OCI-M2 (cell line): ENCODE results near the gene IL36B.

Experiments
- DNase-seq: peaks from one replicate; lab custom pipeline; 2025; ENCODE audit not compliant: unreplicated experiment; lab: John Stamatoyannopoulos, UW

The IL36B gene

GRCh38 chr2:113012436-113013335 is 40.0 kb downstream of the IL36B start:
- no peak for DNase-seq

- DNase-seq, result no peak
Measured at GRCh38 chr2:113011108-113011507, 41.6 kb downstream of the IL36B start.

- DNase-seq, result no peak
Measured at GRCh38 chr2:113010088-113010487, 42.6 kb downstream of the IL36B start.

- no peak for DNase-seq
Measured at GRCh38 chr2:113009622-113010021, 43.0 kb downstream of the IL36B start.

- no peak for DNase-seq
Measured at GRCh38 chr2:113007250-113007649, 45.4 kb downstream of the IL36B start.

GRCh38 chr2:113005030-113005509 is 47.6 kb downstream of the IL36B start, which contains the start of gene IL36A:
Gene IL36A, plus strand, starts transcription at chr2:113005459. Its CDS starts 413 bp downstream, at chr2:113005872.
- DNase-seq, result no peak

- no peak for DNase-seq
Measured at GRCh38 chr2:113002677-113003076, 50.0 kb downstream of the IL36B start.

- DNase-seq, result no peak
Measured at GRCh38 chr2:113000436-113000835, 52.2 kb downstream of the IL36B start.

GRCh38 chr2:112997151-112997550 is 55.5 kb downstream of the IL36B start:
- no peak for DNase-seq

GRCh38 chr2:112996635-112997034 is 56.0 kb downstream of the IL36B start:
- no peak for DNase-seq

GRCh38 chr2:112995346-112995920 is 57.2 kb downstream of the IL36B start:
- no peak for DNase-seq

- DNase-seq, result no peak
Measured at GRCh38 chr2:112994648-112995047, 58.0 kb downstream of the IL36B start.

- no peak for DNase-seq
Measured at GRCh38 chr2:112993831-112994230, 58.8 kb downstream of the IL36B start.

- no peak for DNase-seq
Measured at GRCh38 chr2:112989611-112990010, 63.1 kb downstream of the IL36B start.

GRCh38 chr2:112985090-112985489 is 67.6 kb downstream of the IL36B start:
- DNase-seq, result no peak

GRCh38 chr2:112980537-112980936 is 72.1 kb downstream of the IL36B start:
- DNase-seq, result no peak

GRCh38 chr2:112979731-112980130 is 72.9 kb downstream of the IL36B start:
- no peak for DNase-seq

GRCh38 chr2:112977559-112978056 is 75.1 kb downstream of the IL36B start, which contains the start of gene IL36G:
Gene IL36G, plus strand, starts transcription at chr2:112978006. Its CDS starts 633 bp downstream, at chr2:112978639.
- no peak for DNase-seq
